DND-41 (cell line): ENCODE measurements around the gene DENND6A.

Experiments
- ATAC-seq: fragments of 200-7000 bp; cut with Tn5 transposase; 3 replicates; pipeline ENCODE4 v1.9.1; 2021; ENCODE audit warnings: low read depth; ENCODE audit not compliant: insufficient read depth
- DNase-seq: peaks from one replicate; pipeline ENCODE4 v3.0.0-alpha.2; 2020
- H2AFZ ChIP-seq: 2 replicates; pipeline ENCODE4 v1.6.0; 2012; ENCODE audit warnings: low read depth, low read length
- H3K27ac ChIP-seq: 2 replicates; pipeline ENCODE4 v1.5.1; 2012; ENCODE audit warnings: low read length, inconsistent platforms
- H3K27me3 ChIP-seq: fragments of 200-600 bp; sonication (generic); 2 replicates; pipeline ENCODE4 v1.6.0; 2012; ENCODE audit warnings: low read length, mild to moderate bottlenecking, inconsistent platforms; ENCODE audit not compliant: insufficient read depth, poor library complexity
- H3K36me3 ChIP-seq: 2 replicates; pipeline ENCODE4 v1.5.1; 2012; ENCODE audit warnings: low read length, inconsistent platforms; ENCODE audit not compliant: insufficient read depth
- H3K4me1 ChIP-seq: 2 replicates; pipeline ENCODE4 v1.5.1; 2012; ENCODE audit warnings: mild to moderate bottlenecking, low read length; ENCODE audit not compliant: insufficient read depth
- H3K4me2 ChIP-seq: 2 replicates; pipeline ENCODE4 v1.6.0; 2012; ENCODE audit warnings: mild to moderate bottlenecking, moderate library complexity, low read length, inconsistent platforms; ENCODE audit not compliant: insufficient read depth
- H3K4me3 ChIP-seq, 2 experiments: fragments of 200-600 bp in 1 of 2; shearing (Covaris generic) in 1 of 2; 2 replicates each; pipeline ENCODE4 v1.5.1; 2012 to 2016; ENCODE audit warnings: inconsistent platforms in 2 of 2, low read length in 2 of 2, mild to moderate bottlenecking in 2 of 2, low read depth in 1 of 2, moderate library complexity in 1 of 2
- H3K79me2 ChIP-seq: 2 replicates; pipeline ENCODE4 v1.6.0; 2012; ENCODE audit warnings: low read length, inconsistent platforms; ENCODE audit not compliant: insufficient read depth
- H3K9ac ChIP-seq: 2 replicates; pipeline ENCODE4 v1.6.0; 2012; ENCODE audit warnings: low read depth, mild to moderate bottlenecking, inconsistent platforms, low read length, moderate library complexity
- H3K9me3 ChIP-seq: 2 replicates; pipeline ENCODE4 v1.5.1; 2012; ENCODE audit warnings: low read length, moderate library complexity, mild to moderate bottlenecking, inconsistent platforms; ENCODE audit not compliant: insufficient read depth, severe bottlenecking
- H4K20me1 ChIP-seq: 2 replicates; pipeline ENCODE4 v1.6.0; 2012; ENCODE audit warnings: low read length; ENCODE audit not compliant: insufficient read depth
- EZH2 ChIP-seq: IDR thresholded peaks from 3 replicates; pipeline ENCODE4 v1.6.1; 2012; ENCODE audit warnings: borderline replicate concordance, low read depth, mild to moderate bottlenecking, moderate library complexity, low read length, inconsistent platforms; ENCODE audit not compliant: severe bottlenecking
- TF ChIP-seq, protein P1 (sequence below): IDR thresholded peaks from 2 replicates; pipeline ENCODE4 v1.5.1; 2012; ENCODE audit warnings: borderline replicate concordance, low read length, moderate library complexity, mild to moderate bottlenecking; ENCODE audit not compliant: poor library complexity, severe bottlenecking; ENCODE audit errors: extremely low read depth

The DENND6A gene

DNA sequence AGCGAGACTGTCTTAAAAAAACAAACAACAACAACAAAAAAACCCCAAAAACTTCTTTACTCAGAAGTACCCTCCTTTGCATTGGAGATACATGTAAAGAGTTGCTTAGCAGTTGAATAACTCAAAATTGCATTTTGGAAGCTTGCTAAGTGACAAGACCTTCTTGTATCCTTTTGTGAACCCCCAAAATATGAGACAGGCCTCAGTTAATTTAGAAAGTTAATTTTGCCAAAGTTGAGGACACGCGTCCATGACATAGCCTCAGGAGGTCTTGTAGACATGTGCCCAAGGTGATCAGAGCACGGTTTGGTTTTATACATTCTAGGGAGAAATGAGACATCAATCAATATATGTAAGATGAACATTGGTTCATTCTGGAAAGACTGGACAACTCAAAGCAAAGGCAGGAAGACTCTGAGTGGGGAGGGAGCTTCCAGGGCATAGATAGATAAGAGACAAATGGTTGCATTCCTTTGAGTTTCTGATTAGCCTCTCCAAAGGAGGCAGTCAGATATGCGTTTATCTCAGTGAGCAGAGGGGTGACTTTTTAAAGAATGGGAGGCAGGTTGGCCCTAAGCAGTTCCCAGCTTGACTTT, 94.0 kb downstream of the DENND6A start:
- Histone ChIP-seq H2AFZ (peak overlapping the region; percentile 49; the same call in 1 of the 2 replicates), H3K27me3 (no peaks in the 10 kb centered on the region), H4K20me1 (peaks cover 26% of the 10 kb centered on the region), H3K79me2 (peaks cover 52% of the 10 kb centered on the region), H3K9me3 (no peaks in the 10 kb centered on the region), H3K4me2 (peak overlapping the region; percentile 70), H3K4me3 (peak overlapping the region; percentile 83 to 87; a peak in 3 of 4 replicates), H3K9ac (peak overlapping the region; percentile 74), H3K4me1 (peaks cover 43% of the 10 kb centered on the region), H3K27ac (peak overlapping the region; percentile 89), H3K36me3 (peaks cover 3% of the 10 kb centered on the region; the same call in 1 of the 2 replicates)
- TF ChIP-seq, protein P1, sequence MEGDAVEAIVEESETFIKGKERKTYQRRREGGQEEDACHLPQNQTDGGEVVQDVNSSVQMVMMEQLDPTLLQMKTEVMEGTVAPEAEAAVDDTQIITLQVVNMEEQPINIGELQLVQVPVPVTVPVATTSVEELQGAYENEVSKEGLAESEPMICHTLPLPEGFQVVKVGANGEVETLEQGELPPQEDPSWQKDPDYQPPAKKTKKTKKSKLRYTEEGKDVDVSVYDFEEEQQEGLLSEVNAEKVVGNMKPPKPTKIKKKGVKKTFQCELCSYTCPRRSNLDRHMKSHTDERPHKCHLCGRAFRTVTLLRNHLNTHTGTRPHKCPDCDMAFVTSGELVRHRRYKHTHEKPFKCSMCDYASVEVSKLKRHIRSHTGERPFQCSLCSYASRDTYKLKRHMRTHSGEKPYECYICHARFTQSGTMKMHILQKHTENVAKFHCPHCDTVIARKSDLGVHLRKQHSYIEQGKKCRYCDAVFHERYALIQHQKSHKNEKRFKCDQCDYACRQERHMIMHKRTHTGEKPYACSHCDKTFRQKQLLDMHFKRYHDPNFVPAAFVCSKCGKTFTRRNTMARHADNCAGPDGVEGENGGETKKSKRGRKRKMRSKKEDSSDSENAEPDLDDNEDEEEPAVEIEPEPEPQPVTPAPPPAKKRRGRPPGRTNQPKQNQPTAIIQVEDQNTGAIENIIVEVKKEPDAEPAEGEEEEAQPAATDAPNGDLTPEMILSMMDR: no peak
- TF ChIP-seq EZH2: no peak
- ATAC-seq (no peak), DNase-seq (no peak)

DNA sequence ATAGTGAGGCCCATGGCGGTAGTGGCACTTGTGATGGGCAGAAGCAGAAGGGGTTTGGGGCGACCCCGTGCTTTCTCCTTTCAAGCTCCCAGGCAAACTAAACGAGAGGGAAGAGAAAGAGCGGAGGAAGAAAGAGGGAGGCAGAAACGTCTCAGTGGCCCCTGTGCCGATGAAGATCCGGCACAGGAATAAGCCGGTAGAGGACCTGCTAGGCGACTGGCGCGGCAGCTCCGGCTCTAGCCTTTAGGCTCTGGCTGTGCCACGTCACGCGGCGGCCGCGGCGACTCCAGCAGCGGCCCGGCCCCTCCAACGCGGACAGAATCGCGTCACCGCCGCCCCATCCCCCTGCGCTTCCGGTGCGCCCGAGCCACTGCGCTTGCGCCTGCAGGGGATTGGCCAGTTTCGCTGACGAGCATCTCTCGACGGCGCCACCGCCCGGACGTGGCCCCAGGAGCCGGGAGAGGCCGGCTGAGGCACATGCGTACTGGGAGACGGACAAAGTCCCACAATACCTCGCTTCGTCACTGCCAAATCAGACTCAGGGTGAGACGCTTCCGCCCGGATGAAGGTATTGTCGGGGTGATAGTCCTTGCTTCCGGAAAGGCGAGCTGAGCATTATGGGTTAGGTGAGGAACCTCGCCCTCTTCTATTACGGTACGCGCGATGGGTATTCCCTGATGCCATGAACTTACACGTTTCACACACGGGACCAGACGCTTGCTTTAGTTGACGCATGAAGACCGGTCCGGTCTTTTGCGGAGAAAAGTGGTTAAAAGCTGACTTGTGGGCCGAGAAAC, 95.6 kb downstream of the DENND6A start, which contains the start of gene ARF4:
Gene ARF4 (minus strand): TSS at position 218 of the 797 bp plus-strand sequence. CDS start 204 bp downstream, at position 14.
- H3K9me3 ChIP-seq: no peaks in the 10 kb centered on the region
- no peak for TF ChIP-seq EZH2
- TF ChIP-seq, protein P1: peak; percentile 55

DNA sequence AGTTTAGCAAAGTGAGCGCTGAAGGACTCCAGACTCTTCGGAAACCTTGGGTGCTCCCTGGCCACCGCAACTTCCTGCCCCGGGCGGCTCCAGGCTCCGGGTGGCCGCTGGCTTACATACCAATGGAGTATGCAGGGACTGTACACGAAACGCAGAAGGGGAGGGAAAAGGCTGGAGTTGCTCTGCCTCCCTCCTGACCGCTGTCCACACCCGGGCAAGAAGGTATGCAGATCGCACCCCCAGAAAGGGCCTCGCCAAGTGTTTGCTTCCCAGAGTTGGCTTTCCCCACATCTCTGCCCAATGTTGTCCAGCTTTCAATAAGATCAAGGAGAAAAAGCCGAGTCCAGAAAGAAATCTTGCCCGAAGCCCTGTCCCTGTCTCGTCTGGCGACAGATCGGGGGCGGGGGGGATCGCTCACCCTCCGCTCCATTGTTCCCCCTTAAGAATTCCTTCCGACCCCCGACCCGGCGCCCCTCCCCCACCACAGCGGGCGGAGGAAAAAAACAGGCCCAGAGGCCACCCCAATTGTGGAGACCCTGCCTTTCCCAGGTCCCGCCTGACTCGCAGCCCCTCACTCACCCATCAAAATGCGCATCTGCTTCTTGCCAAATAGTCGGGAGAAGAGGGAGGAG, 96.3 kb downstream of the DENND6A start:
- ATAC-seq: peak; percentile 44
- H3K27me3 ChIP-seq: no peaks in the 10 kb centered on the region
- peak overlapping the region; percentile 74 for H3K9ac ChIP-seq
- peaks cover 45% of the 10 kb centered on the region for H4K20me1 ChIP-seq
- peak overlapping the region; percentile 83 for H3K27ac ChIP-seq
- peaks cover 75% of the 10 kb centered on the region for H3K79me2 ChIP-seq
- H3K9me3 ChIP-seq: no peaks in the 10 kb centered on the region
- DNase-seq: peak; percentile 77
- H3K4me2 ChIP-seq: peak overlapping the region; percentile 73
- peaks cover 49% of the 10 kb centered on the region for H3K4me1 ChIP-seq
- TF ChIP-seq EZH2: no peak
- TF ChIP-seq, protein P1: no peak
- peak overlapping the region; percentile 58 to 83 for H3K4me3 ChIP-seq
- peak overlapping the region; percentile 87 for H2AFZ ChIP-seq
- H3K36me3 ChIP-seq: peaks cover 21% of the 10 kb centered on the region

More for the DNA sequence above, 95.6 kb downstream of the DENND6A start, which contains the start of gene ARF4:
- peak within 1 kb of the TSS; percentile 89 for H3K27ac ChIP-seq
- peaks cover 48% of the 10 kb centered on the region for H3K4me1 ChIP-seq
- H3K4me3 ChIP-seq: peak within 1 kb of the TSS; percentile 83 to 87
- DNase-seq (peak; percentile 100), ATAC-seq (peak; percentile 93)
- peaks cover 68% of the 10 kb centered on the region for H3K79me2 ChIP-seq
- H3K4me2 ChIP-seq: peak within 1 kb of the TSS; percentile 73
- no peaks in the 10 kb centered on the region for H3K27me3 ChIP-seq
- H2AFZ ChIP-seq: peak within 1 kb of the TSS; percentile 96
- H4K20me1 ChIP-seq: peaks cover 39% of the 10 kb centered on the region
- peak within 1 kb of the TSS; percentile 74 for H3K9ac ChIP-seq
- H3K36me3 ChIP-seq: peaks cover 15% of the 10 kb centered on the region
